ENCODE results near the gene CNTNAP1. TPM values are rescaled to one million over a fixed set of nuclear protein-coding genes. Genes with fewer than 3 reads are reported as not detected.
A peak's percentile ranks its signal among the peaks of the same experiment; 100 is the strongest.

Gene CNTNAP1
- total RNA-seq, 1 experiment from 2014 or later: 6.4 TPM

DNA sequence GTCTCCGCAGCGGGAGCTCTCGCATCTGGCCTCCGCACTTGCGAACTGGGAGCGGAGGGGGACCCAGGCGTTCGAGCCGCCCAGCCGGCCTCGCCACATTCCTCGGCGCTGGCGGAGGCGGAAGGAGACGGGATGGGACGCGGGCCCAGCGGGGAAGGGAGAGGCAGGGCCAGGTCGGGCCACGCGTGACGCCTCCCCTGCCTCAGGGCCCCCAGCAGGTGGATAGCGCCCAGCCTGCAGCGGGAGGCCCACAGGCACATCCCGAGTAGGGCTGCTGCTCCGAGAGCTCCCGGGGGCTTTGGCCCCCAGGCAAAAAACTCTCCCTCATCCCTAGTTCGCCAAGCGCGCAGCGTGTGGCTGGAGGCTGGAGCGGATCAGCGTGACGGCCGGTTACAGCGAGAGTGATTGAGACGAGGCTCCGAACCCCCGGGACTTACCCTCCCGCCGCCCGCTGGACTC, 6.3 kb upstream of the CNTNAP1 start:
- peak; percentile 34; the same call in 1 of the 2 replicates for TF ChIP-seq POLR2AphosphoS5 (IDR thresholded peaks at IDR 0.05; ENCODE audit: low read depth, low read length)
- TF ChIP-seq ZNF274 (IDR thresholded peaks at IDR 0.05; ENCODE audit: low read depth, low read length): no peak
- TF ChIP-seq, protein P1, sequence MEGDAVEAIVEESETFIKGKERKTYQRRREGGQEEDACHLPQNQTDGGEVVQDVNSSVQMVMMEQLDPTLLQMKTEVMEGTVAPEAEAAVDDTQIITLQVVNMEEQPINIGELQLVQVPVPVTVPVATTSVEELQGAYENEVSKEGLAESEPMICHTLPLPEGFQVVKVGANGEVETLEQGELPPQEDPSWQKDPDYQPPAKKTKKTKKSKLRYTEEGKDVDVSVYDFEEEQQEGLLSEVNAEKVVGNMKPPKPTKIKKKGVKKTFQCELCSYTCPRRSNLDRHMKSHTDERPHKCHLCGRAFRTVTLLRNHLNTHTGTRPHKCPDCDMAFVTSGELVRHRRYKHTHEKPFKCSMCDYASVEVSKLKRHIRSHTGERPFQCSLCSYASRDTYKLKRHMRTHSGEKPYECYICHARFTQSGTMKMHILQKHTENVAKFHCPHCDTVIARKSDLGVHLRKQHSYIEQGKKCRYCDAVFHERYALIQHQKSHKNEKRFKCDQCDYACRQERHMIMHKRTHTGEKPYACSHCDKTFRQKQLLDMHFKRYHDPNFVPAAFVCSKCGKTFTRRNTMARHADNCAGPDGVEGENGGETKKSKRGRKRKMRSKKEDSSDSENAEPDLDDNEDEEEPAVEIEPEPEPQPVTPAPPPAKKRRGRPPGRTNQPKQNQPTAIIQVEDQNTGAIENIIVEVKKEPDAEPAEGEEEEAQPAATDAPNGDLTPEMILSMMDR (IDR thresholded peaks at IDR 0.05 in 2 of 3, conservative IDR thresholded peaks at IDR 0.05 in 1 of 3; ENCODE audit: borderline replicate concordance in 1 of 3, insufficient read depth in 1 of 3, low read depth in 2 of 3, low read length in 2 of 3): no peak
- TF ChIP-seq ZFX (IDR thresholded peaks at IDR 0.05): no peak
- Histone ChIP-seq H4K20me1 (ENCODE audit: insufficient read depth) (no peaks in the 10 kb centered on the region), H3K9ac (ENCODE audit: low read length) (peak overlapping the region; percentile 95), H3K9me3 (ENCODE audit: control insufficient read depth in 1 of 2, insufficient read depth in 1 of 2, low read depth in 1 of 2, low read length in 2 of 2) (no peaks in the 10 kb centered on the region), H3K36me3 (ENCODE audit: control insufficient read depth in 1 of 2, insufficient read depth in 2 of 2, low read length in 2 of 2) (peaks cover 16 to 23% of the 10 kb centered on the region in 2 experiments; a peak in 3 of 4 replicates), H3K27ac (ENCODE audit: low read depth, low read length) (peak overlapping the region; percentile 86), H3K4me2 (ENCODE audit: low read length) (peak overlapping the region; percentile 99), H3K9me2 (ENCODE audit: insufficient read depth) (no peaks in the 10 kb centered on the region), H3K4me3 (replicated peaks in 1 of 2; ENCODE audit: low read depth in 1 of 2, low read length in 2 of 2) (peak overlapping the region; percentile 95 to 98), H2AFZ (ENCODE audit: low read depth, low read length, poor library complexity, severe bottlenecking) (no peak overlapping the region), H3K27me3 (ENCODE audit: insufficient read depth, low read length) (no peaks in the 10 kb centered on the region), H3K4me1 (ENCODE audit: control insufficient read depth in 1 of 2, insufficient read depth in 2 of 2, low read length in 2 of 2) (peaks cover 25 to 59% of the 10 kb centered on the region in 2 experiments), H3K79me2 (ENCODE audit: insufficient read depth, low read length) (peaks cover 38% of the 10 kb centered on the region)
- POLR2A ChIA-PET: interaction anchor here (0.6 to 2.7 kb wide), 3 partner anchors 9 to 289 kb away, joined by 3 to 12 read pairs (median 7); no protein-coding TSS in a partner anchor
- TSS peak; percentile 59 for BruUV-seq (replicated peaks)
- ATAC-seq (no peak), DNase-seq (ENCODE audit: low read depth, low spot score) (no peak)
- RAD21 ChIA-PET (ENCODE audit: low non-redundant PET in 1 of 2, low total read pairs in 2 of 2, uncharacterized antibody in 2 of 2, unreplicated experiment in 2 of 2): interaction anchor here in 1 of 2 experiments (1.4 kb wide), 1 partner anchor 97 kb away, joined by 3 read pairs; no protein-coding TSS in a partner anchor
- CTCF ChIA-PET: interaction anchor here (1.3 to 6.4 kb wide), 4 partner anchors 9 to 97 kb away, joined by 3 to 136 read pairs (median 5); partner anchors contain the start of genes PSMC3IP and TUBG2
- intact Hi-C loops (cut with micrococcal nuclease): loop anchor here (5.0 kb wide), 1 partner anchor 54 kb away; no protein-coding TSS in a partner anchor
